H9 (cell line): ENCODE results near the gene RNU7-1. TPM values are rescaled to one million over a fixed set of nuclear protein-coding genes. Genes with fewer than 3 reads are reported as not detected.

Experiments used
- DNase-seq: peaks from one replicate; pipeline ENCODE4 v3.0.0-alpha.2; 2017
- H2AFZ ChIP-seq: one replicate; pipeline ENCODE4 v1.6.1; 2013; ENCODE audit warnings: mild to moderate bottlenecking, low read length, control low read depth, moderate library complexity
- H2AK5ac ChIP-seq: 2 replicates; pipeline ENCODE4 v1.6.1; 2013; ENCODE audit warnings: low read length, control low read depth, mixed read lengths; ENCODE audit not compliant: insufficient read length
- H2BK120ac ChIP-seq: one replicate; pipeline ENCODE4 v1.6.1; 2013; ENCODE audit warnings: low read depth, mild to moderate bottlenecking, low read length, control low read depth, inconsistent platforms; ENCODE audit not compliant: poor library complexity, severe bottlenecking
- H2BK12ac ChIP-seq: 2 replicates; pipeline ENCODE4 v1.6.1; 2013; ENCODE audit warnings: low read length, control low read depth, mixed read lengths, low read depth; ENCODE audit not compliant: insufficient read length
- H2BK15ac ChIP-seq: 2 replicates; pipeline ENCODE4 v1.6.1; 2013; ENCODE audit warnings: low read depth, low read length, control low read depth
- H2BK20ac ChIP-seq: one replicate; pipeline ENCODE4 v1.6.1; 2013; ENCODE audit warnings: low read depth, mild to moderate bottlenecking, low read length, control low read depth, inconsistent platforms; ENCODE audit not compliant: poor library complexity, severe bottlenecking
- H2BK5ac ChIP-seq: 2 replicates; pipeline ENCODE4 v1.6.1; 2013; ENCODE audit warnings: low read length, control low read depth, mixed read lengths; ENCODE audit not compliant: insufficient read length
- H3K14ac ChIP-seq: 2 replicates; pipeline ENCODE4 v1.6.1; 2013; ENCODE audit warnings: low read length, control low read depth; ENCODE audit not compliant: insufficient read depth
- H3K18ac ChIP-seq: 2 replicates; pipeline ENCODE4 v1.6.1; 2013; ENCODE audit warnings: low read depth, mild to moderate bottlenecking, mixed read lengths, low read length, control low read depth; ENCODE audit not compliant: insufficient read length
- H3K23ac ChIP-seq: 2 replicates; pipeline ENCODE4 v1.6.1; 2013; ENCODE audit warnings: low read length, control low read depth, mixed read lengths, low read depth; ENCODE audit not compliant: insufficient read length
- H3K23me2 ChIP-seq: 2 replicates; pipeline ENCODE4 v1.6.1; 2013; ENCODE audit warnings: low read depth, mild to moderate bottlenecking, mixed read lengths, low read length, control low read depth; ENCODE audit not compliant: insufficient read length, poor library complexity, severe bottlenecking
- H3K27ac ChIP-seq: 2 replicates; pipeline ENCODE4 v1.5.1; 2013; ENCODE audit warnings: low read length, control low read depth, mixed read lengths, low read depth; ENCODE audit not compliant: insufficient read length
- H3K27me3 ChIP-seq: 2 replicates; pipeline ENCODE4 v1.6.1; 2013; ENCODE audit warnings: low read length, control low read depth, inconsistent platforms; ENCODE audit not compliant: insufficient read depth
- H3K4ac ChIP-seq: 2 replicates; pipeline ENCODE4 v1.6.1; 2013; ENCODE audit warnings: low read depth, mild to moderate bottlenecking, control low read depth, inconsistent platforms, low read length, moderate library complexity
- H3K4me1 ChIP-seq: 2 replicates; pipeline ENCODE4 v1.6.1; 2013; ENCODE audit warnings: low read length, control low read depth, inconsistent platforms; ENCODE audit not compliant: insufficient read depth
- H3K4me2 ChIP-seq: 2 replicates; pipeline ENCODE4 v1.6.1; 2013; ENCODE audit warnings: low read length, control low read depth, mixed read lengths; ENCODE audit not compliant: insufficient read length, insufficient read depth
- H3K56ac ChIP-seq: 2 replicates; pipeline ENCODE4 v1.6.1; 2013; ENCODE audit warnings: low read depth, mild to moderate bottlenecking, mixed read lengths, low read length, control low read depth; ENCODE audit not compliant: insufficient read length
- H3K79me1 ChIP-seq: 2 replicates; pipeline ENCODE4 v1.6.1; 2013; ENCODE audit warnings: low read depth, mild to moderate bottlenecking, moderate library complexity, low read length, control low read depth, inconsistent platforms; ENCODE audit not compliant: insufficient read depth, poor library complexity, severe bottlenecking
- H3K79me2 ChIP-seq: 2 replicates; pipeline ENCODE4 v1.6.1; 2013; ENCODE audit warnings: low read length, control low read depth, inconsistent platforms; ENCODE audit not compliant: insufficient read depth
- H3K9ac ChIP-seq: 2 replicates; pipeline ENCODE4 v1.6.1; 2013; ENCODE audit warnings: low read length, control low read depth, mixed read lengths; ENCODE audit not compliant: insufficient read length; ENCODE audit errors: extremely low read depth
- H3K9me3 ChIP-seq: one replicate; pipeline ENCODE4 v1.6.1; 2013; ENCODE audit warnings: low read depth, low read length, inconsistent platforms; ENCODE audit not compliant: control insufficient read depth
- H3T11ph ChIP-seq: one replicate; pipeline ENCODE4 v1.6.1; 2013; ENCODE audit warnings: mild to moderate bottlenecking, low read length, control low read depth, inconsistent platforms
- H4K20me1 ChIP-seq: one replicate; pipeline ENCODE4 v1.6.1; 2013; ENCODE audit not compliant: control insufficient read depth, insufficient read length, insufficient read depth
- H4K5ac ChIP-seq: 2 replicates; pipeline ENCODE4 v1.6.1; 2013; ENCODE audit warnings: low read depth, mild to moderate bottlenecking, mixed read lengths, low read length, control low read depth; ENCODE audit not compliant: insufficient read length
- H4K8ac ChIP-seq: replicated peaks from 2 replicates; pipeline ENCODE4 v1.6.1; 2013; ENCODE audit warnings: low read length, control low read depth, mixed read lengths, low read depth; ENCODE audit not compliant: insufficient read length
- H4K91ac ChIP-seq: 2 replicates; pipeline ENCODE4 v1.6.1; 2013; ENCODE audit warnings: low read depth, mild to moderate bottlenecking, moderate library complexity, mixed read lengths, low read length, control low read depth; ENCODE audit not compliant: insufficient read length
- H3K27ac Mint-ChIP-seq, 3 experiments: 2 replicates in 2 of 3; 3 replicates in 1 of 3; pipeline ENCODE4 v1.8.0; 2020 to 2021; ENCODE audit warnings: mixed read lengths in 3 of 3, mild to moderate bottlenecking in 1 of 3, moderate library complexity in 1 of 3
- H3K27me3 Mint-ChIP-seq: 2 replicates; pipeline ENCODE4 v1.8.0; 2021; ENCODE audit warnings: low read depth, mild to moderate bottlenecking, moderate library complexity, mixed read lengths
- H3K36me3 Mint-ChIP-seq, 3 experiments: 2 replicates in 2 of 3; 3 replicates in 1 of 3; pipeline ENCODE4 v1.8.0; 2020 to 2021; ENCODE audit warnings: low read depth in 3 of 3, mixed read lengths in 3 of 3; ENCODE audit not compliant: insufficient read depth in 1 of 3
- H3K4me1 Mint-ChIP-seq, 2 experiments: 2 replicates each; pipeline ENCODE4 v1.8.0; 2020; ENCODE audit warnings: mixed read lengths in 2 of 2
- H3K4me3 Mint-ChIP-seq, 2 experiments: 2 replicates in 1 of 2; 3 replicates in 1 of 2; pipeline ENCODE4 v1.8.0; 2020 to 2021; ENCODE audit warnings: mild to moderate bottlenecking in 2 of 2, mixed read lengths in 2 of 2, moderate library complexity in 1 of 2
- H3K9me3 Mint-ChIP-seq, 2 experiments: 2 replicates in 1 of 2; 3 replicates in 1 of 2; pipeline ENCODE4 v1.8.0; 2020; ENCODE audit warnings: mild to moderate bottlenecking in 2 of 2, mixed read lengths in 2 of 2, moderate library complexity in 1 of 2
- WGBS: extraction: QIAGEN DNeasy Blood & Tissue Kit; methylation state at CpG from one replicate; pipeline ENCODE4 v1.1.7; 2013; ENCODE audit warnings: missing lambda C conversion rate, low lambda C conversion rate, mixed read lengths; ENCODE audit not compliant: insufficient read length; ENCODE audit errors: extremely low coverage; 5-methylcytosine and 5-hydroxymethylcytosine counted together
- total RNA-seq: library from RNA; stranded (reverse); gene quantifications from 2 replicates; pipeline ENCODE4 v1.2.1, GENCODE V29; 2021
- TF ChIP-seq, protein P1 (sequence below): fragments of 200-600 bp; sonication (generic); conservative IDR thresholded peaks from 3 replicates; pipeline ENCODE4 v1.8.0; 2021; ENCODE audit warnings: antibody characterized with exemption, mild to moderate bottlenecking

The RNU7-1 gene
- total RNA-seq, 1 experiment from 2014 or later: not detected

DNA sequence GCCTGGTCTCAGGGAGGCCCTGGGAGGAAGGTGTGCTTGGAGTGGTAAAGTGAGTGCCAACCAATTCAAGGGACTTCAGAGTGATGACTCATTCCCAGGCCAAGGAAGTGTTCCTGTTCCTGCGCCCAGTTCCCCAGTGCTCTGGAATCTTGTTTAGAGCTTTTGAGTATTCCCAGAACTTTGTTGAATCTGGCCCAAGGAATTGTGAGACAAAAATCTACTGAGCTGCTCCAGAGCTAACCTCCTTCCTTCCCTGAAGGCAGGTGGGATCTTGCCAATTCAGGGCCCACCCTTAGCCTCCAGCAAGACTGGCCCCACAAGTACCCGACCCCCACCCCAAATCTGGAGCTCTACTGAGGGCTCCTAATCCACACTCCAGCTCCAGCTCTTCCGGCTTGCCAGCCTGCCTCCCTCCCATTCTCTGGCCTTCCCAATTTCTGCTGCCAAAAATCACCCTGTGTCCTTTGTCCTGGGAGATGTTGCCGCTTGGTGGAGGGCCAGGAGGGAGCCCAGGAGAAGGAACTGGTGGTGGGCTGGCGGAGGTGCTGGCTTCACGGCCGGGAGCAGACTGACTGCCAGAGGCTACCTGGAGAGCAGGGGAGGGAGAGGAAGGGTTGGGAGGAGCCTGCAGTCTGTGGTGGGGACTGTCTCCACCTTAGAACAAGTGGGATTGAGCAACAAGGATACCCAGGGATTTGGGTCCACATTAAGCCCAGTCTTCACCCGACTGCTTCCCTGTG, 17.9 kb upstream of the RNU7-1 start:
- H3K4me1 ChIP-seq: peaks cover 3% of the 10 kb centered on the region; the same call in 1 of the 2 replicates
- Mint-ChIP-seq H3K36me3 (peaks cover 17 to 45% (median 38%) of the 10 kb centered on the region in 3 experiments; a peak in 6 of 7 replicates), H3K27me3 (peaks cover 1% of the 10 kb centered on the region; the same call in 1 of the 2 replicates), H3K4me3 (peak overlapping the region; percentile 76 to 89), H3K27ac (peak overlapping the region; percentile 98 to 100 (median 99)), H3K4me1 (peaks cover 57 to 60% of the 10 kb centered on the region in 2 experiments), H3K9me3 (peaks cover 0 to 2% of the 10 kb centered on the region in 2 experiments; a peak in 1 of 5 replicates)
- no peak overlapping the region for H2BK120ac ChIP-seq
- H2AFZ ChIP-seq: no peak overlapping the region
- peak overlapping the region; percentile 97 for H3K4me2 ChIP-seq
- H2BK15ac ChIP-seq: no peak overlapping the region
- H3K23me2 ChIP-seq: peaks cover 30% of the 10 kb centered on the region
- peak overlapping the region; percentile 61 for H3K18ac ChIP-seq
- TF ChIP-seq, protein P1, sequence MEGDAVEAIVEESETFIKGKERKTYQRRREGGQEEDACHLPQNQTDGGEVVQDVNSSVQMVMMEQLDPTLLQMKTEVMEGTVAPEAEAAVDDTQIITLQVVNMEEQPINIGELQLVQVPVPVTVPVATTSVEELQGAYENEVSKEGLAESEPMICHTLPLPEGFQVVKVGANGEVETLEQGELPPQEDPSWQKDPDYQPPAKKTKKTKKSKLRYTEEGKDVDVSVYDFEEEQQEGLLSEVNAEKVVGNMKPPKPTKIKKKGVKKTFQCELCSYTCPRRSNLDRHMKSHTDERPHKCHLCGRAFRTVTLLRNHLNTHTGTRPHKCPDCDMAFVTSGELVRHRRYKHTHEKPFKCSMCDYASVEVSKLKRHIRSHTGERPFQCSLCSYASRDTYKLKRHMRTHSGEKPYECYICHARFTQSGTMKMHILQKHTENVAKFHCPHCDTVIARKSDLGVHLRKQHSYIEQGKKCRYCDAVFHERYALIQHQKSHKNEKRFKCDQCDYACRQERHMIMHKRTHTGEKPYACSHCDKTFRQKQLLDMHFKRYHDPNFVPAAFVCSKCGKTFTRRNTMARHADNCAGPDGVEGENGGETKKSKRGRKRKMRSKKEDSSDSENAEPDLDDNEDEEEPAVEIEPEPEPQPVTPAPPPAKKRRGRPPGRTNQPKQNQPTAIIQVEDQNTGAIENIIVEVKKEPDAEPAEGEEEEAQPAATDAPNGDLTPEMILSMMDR: no peak
- no peaks in the 10 kb centered on the region for H3K9me3 ChIP-seq
- H4K91ac ChIP-seq: no peak overlapping the region
- no peaks in the 10 kb centered on the region for H3K27me3 ChIP-seq
- H2BK5ac ChIP-seq: peak overlapping the region; percentile 24
- H2BK12ac ChIP-seq: no peak overlapping the region
- no peaks in the 10 kb centered on the region for H4K20me1 ChIP-seq
- H3K79me2 ChIP-seq: peaks cover 19% of the 10 kb centered on the region; the same call in 1 of the 2 replicates
- no peak overlapping the region for H2BK20ac ChIP-seq
- no peaks in the 10 kb centered on the region for H3K79me1 ChIP-seq
- no peak overlapping the region for H2AK5ac ChIP-seq
- DNase-seq: peak; percentile 90
- peak overlapping the region; percentile 93 for H3K27ac ChIP-seq
- no peak overlapping the region for H4K5ac ChIP-seq
- peak overlapping the region; percentile 56 for H3K9ac ChIP-seq
- no peak overlapping the region for H3T11ph ChIP-seq
- no peak overlapping the region for H3K23ac ChIP-seq
- H3K14ac ChIP-seq: peak overlapping the region; percentile 71
- no CpG with 5 or more reads among the region's 8 CpGs for WGBS
- H4K8ac ChIP-seq: no peak overlapping the region
- no peak overlapping the region for H3K56ac ChIP-seq
- H3K4ac ChIP-seq: no peak overlapping the region
